Nephron (organoid): ENCODE data around the gene CFAP221.
"Not testable (repeated sequence)": the region's sequence is repeated elsewhere in the genome, so short reads cannot be mapped to it uniquely, and the experiment has no call there.

ENCODE experiments used
- H3K27ac Mint-ChIP-seq, 3 experiments: 2 replicates each; pipeline ENCODE4 v1.8.0; 2020; ENCODE audit warnings: mixed read lengths in 3 of 3, mild to moderate bottlenecking in 2 of 3, moderate library complexity in 1 of 3
- H3K27me3 Mint-ChIP-seq: 2 replicates; pipeline ENCODE4 v1.8.0; 2021; ENCODE audit warnings: low read depth, mild to moderate bottlenecking, moderate library complexity, mixed read lengths
- H3K36me3 Mint-ChIP-seq: 2 replicates; pipeline ENCODE4 v1.8.0; 2020; ENCODE audit warnings: low read depth, mixed read lengths
- H3K4me1 Mint-ChIP-seq: 2 replicates; pipeline ENCODE4 v1.8.0; 2020; ENCODE audit warnings: mixed read lengths
- H3K4me3 Mint-ChIP-seq, 3 experiments: 2 replicates each; pipeline ENCODE4 v1.8.0; 2020; ENCODE audit warnings: mild to moderate bottlenecking in 3 of 3, mixed read lengths in 3 of 3, moderate library complexity in 2 of 3
- H3K9me3 Mint-ChIP-seq: 2 replicates; pipeline ENCODE4 v1.8.0; 2020; ENCODE audit warnings: mixed read lengths
- CTCF ChIP-seq, 3 experiments: fragments of 200-600 bp; sonication (generic); IDR thresholded peaks; one replicate each; pipeline ENCODE4 v1.5.0; 2021; ENCODE audit warnings: antibody characterized with exemption in 3 of 3; ENCODE audit not compliant: unreplicated experiment in 3 of 3

The CFAP221 gene

GRCh38 chr2:119605096-119605495 is 60.8 kb downstream of the CFAP221 start:
- no peaks in the 10 kb centered on the region for H3K9me3 Mint-ChIP-seq
- H3K27me3 Mint-ChIP-seq = peaks cover 16% of the 10 kb centered on the region
- no peak overlapping the region for H3K4me3 Mint-ChIP-seq
- TF ChIP-seq CTCF (IDR thresholded peaks at IDR 0.05; ENCODE audit: unreplicated experiment in 3 of 3) = no peak
- no peak overlapping the region for H3K27ac Mint-ChIP-seq
- peaks cover 9% of the 10 kb centered on the region for H3K36me3 Mint-ChIP-seq
- no peaks in the 10 kb centered on the region for H3K4me1 Mint-ChIP-seq

- Mint-ChIP-seq H3K4me3 (no peak overlapping the region), H3K27me3 (peaks cover 13% of the 10 kb centered on the region), H3K36me3 (peaks cover 9% of the 10 kb centered on the region), H3K27ac (no peak overlapping the region), H3K4me1 (no peaks in the 10 kb centered on the region), H3K9me3 (peaks cover 3% of the 10 kb centered on the region)
- no peak for TF ChIP-seq CTCF (IDR thresholded peaks at IDR 0.05; ENCODE audit: unreplicated experiment in 3 of 3)
Measured at GRCh38 chr2:119606674-119607073, 62.4 kb downstream of the CFAP221 start.

GRCh38 chr2:119608553-119608952 is 64.3 kb downstream of the CFAP221 start:
- TF ChIP-seq CTCF (IDR thresholded peaks at IDR 0.05; ENCODE audit: unreplicated experiment in 3 of 3) = no peak
- Mint-ChIP-seq H3K9me3 (peaks cover 6% of the 10 kb centered on the region), H3K27ac (no peak overlapping the region), H3K27me3 (peaks cover 17% of the 10 kb centered on the region), H3K4me3 (no peak overlapping the region), H3K4me1 (no peaks in the 10 kb centered on the region), H3K36me3 (peaks cover 19% of the 10 kb centered on the region)

- Mint-ChIP-seq H3K4me3 (no peak overlapping the region), H3K27me3 (peaks cover 17% of the 10 kb centered on the region), H3K9me3 (peaks cover 13% of the 10 kb centered on the region), H3K4me1 (no peaks in the 10 kb centered on the region), H3K27ac (no peak overlapping the region), H3K36me3 (peaks cover 26% of the 10 kb centered on the region)
- no peak for TF ChIP-seq CTCF (IDR thresholded peaks at IDR 0.05; ENCODE audit: unreplicated experiment in 3 of 3)
Measured at GRCh38 chr2:119609337-119609736, 65.1 kb downstream of the CFAP221 start.

- H3K27ac Mint-ChIP-seq, H3K4me1 Mint-ChIP-seq: not testable (repeated sequence)
- peaks cover 50% of the 10 kb centered on the region for H3K36me3 Mint-ChIP-seq
Measured at GRCh38 chr2:119614140-119614539, 69.9 kb downstream of the CFAP221 start.

GRCh38 chr2:119616421-119616820 is 72.2 kb downstream of the CFAP221 start:
- Mint-ChIP-seq H3K27me3 (peaks cover 12% of the 10 kb centered on the region), H3K27ac (no peak overlapping the region)
- TF ChIP-seq CTCF (IDR thresholded peaks at IDR 0.05; ENCODE audit: unreplicated experiment in 3 of 3) = no peak

More at GRCh38 chr2:119614140-119614539, 69.9 kb downstream of the CFAP221 start:
- Mint-ChIP-seq H3K9me3 (peaks cover 41% of the 10 kb centered on the region), H3K27me3 (peaks cover 12% of the 10 kb centered on the region)
- H3K4me3 Mint-ChIP-seq = not testable (repeated sequence)

More at GRCh38 chr2:119616421-119616820, 72.2 kb downstream of the CFAP221 start:
- H3K36me3 Mint-ChIP-seq = peaks cover 52% of the 10 kb centered on the region
- H3K4me3 Mint-ChIP-seq = no peak overlapping the region
- peaks cover 47% of the 10 kb centered on the region for H3K9me3 Mint-ChIP-seq
- H3K4me1 Mint-ChIP-seq = no peaks in the 10 kb centered on the region
